Measurements from ENCODE around the gene FRMPD3.

DNA sequence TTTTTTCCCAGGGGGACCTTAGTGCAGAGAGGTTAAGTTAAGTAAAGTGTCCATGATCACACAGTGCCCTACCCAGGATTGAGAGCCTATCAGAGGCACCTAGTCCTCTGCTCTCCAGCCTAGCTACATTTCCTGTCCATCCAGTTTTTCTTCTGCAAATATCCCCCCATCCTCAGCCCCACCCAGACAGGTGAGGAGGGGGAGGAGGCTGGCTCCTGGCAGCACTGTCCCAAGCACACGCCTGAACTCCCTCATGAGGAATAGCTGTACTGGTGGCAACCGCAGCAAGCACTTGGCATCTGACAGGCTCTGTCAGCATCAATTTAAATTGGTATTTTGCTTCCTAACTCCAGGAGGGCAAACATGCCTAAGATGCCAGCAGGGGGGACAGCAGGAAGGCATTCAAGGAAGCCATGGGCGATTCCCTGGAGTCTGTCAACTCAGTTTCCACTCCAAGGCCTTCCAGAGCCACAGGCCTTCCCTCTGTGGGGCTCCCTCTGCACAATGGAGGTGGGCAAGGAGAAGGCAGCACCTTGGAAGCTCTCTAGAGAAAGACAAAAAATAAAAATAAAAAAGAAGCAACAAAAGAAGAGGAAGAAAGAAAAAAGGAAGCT, 6.4 kb upstream of the FRMPD3 start:
- TF ChIP-seq, protein P1, sequence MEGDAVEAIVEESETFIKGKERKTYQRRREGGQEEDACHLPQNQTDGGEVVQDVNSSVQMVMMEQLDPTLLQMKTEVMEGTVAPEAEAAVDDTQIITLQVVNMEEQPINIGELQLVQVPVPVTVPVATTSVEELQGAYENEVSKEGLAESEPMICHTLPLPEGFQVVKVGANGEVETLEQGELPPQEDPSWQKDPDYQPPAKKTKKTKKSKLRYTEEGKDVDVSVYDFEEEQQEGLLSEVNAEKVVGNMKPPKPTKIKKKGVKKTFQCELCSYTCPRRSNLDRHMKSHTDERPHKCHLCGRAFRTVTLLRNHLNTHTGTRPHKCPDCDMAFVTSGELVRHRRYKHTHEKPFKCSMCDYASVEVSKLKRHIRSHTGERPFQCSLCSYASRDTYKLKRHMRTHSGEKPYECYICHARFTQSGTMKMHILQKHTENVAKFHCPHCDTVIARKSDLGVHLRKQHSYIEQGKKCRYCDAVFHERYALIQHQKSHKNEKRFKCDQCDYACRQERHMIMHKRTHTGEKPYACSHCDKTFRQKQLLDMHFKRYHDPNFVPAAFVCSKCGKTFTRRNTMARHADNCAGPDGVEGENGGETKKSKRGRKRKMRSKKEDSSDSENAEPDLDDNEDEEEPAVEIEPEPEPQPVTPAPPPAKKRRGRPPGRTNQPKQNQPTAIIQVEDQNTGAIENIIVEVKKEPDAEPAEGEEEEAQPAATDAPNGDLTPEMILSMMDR (IDR thresholded peaks at IDR 0.05) = no peak
- no peak for TF ChIP-seq EP300 (IDR thresholded peaks at IDR 0.05)
- no peak for TF ChIP-seq POLR2AphosphoS5 (IDR thresholded peaks at IDR 0.05)
